H1 (cell line): ENCODE measurements around the gene CUL1. TPM values are rescaled to one million over a fixed set of nuclear protein-coding genes. Genes with fewer than 3 reads are reported as not detected.

Source experiments
- CTCF ChIA-PET: fragments of 300-600 bp; sonication (Branson Sonifier 250); formaldehyde crosslinking; loops from one replicate; lab custom pipeline; 2021; ENCODE audit not compliant: partially characterized antibody; lab: Charles Lee
- POLR2A ChIA-PET: fragments of 300-600 bp; sonication (Branson Sonifier 250); formaldehyde crosslinking; loops from one replicate; lab custom pipeline; 2021; ENCODE audit warnings: inconsistent platforms; ENCODE audit not compliant: partially characterized antibody; lab: Charles Lee
- DNase-seq, 2 experiments: peaks; one replicate each; pipeline versions ENCODE4 v3.0.0 to v3.0.0-alpha.2; 2010 to 2022; ENCODE audit warnings: low spot score in 2 of 2, low read depth in 1 of 2, mixed read lengths in 1 of 2
- FAIRE-seq: peaks from 2 replicates; lab custom pipeline; 2011; peaks lifted over from hg19 to GRCh38; lab: Jason Lieb, UNC
- H2AFZ ChIP-seq: 2 replicates; pipeline ENCODE4 v1.8.1; 2012; ENCODE audit warnings: low read length, inconsistent platforms
- H2AK5ac ChIP-seq: 2 replicates; pipeline ENCODE4 v1.6.1; 2013; ENCODE audit warnings: low read depth, low read length
- H2BK120ac ChIP-seq: replicated peaks from 2 replicates; pipeline ENCODE3; 2013; ENCODE audit warnings: low read depth, low read length, inconsistent platforms
- H2BK12ac ChIP-seq: 2 replicates; pipeline ENCODE4 v1.6.1; 2013; ENCODE audit warnings: low read depth, low read length
- H2BK15ac ChIP-seq: 2 replicates; pipeline ENCODE4 v1.6.1; 2013; ENCODE audit warnings: low read length
- H2BK20ac ChIP-seq: 2 replicates; pipeline ENCODE4 v1.6.1; 2013; ENCODE audit warnings: low read length
- H2BK5ac ChIP-seq: 2 replicates; pipeline ENCODE4 v1.6.1; 2013; ENCODE audit warnings: low read depth, low read length
- H3K14ac ChIP-seq: 2 replicates; pipeline ENCODE4 v1.6.1; 2013; ENCODE audit warnings: inconsistent platforms; ENCODE audit not compliant: insufficient read length
- H3K18ac ChIP-seq: 2 replicates; pipeline ENCODE4 v1.6.1; 2013; ENCODE audit warnings: low read length; ENCODE audit errors: extremely low read depth
- H3K23ac ChIP-seq: 2 replicates; pipeline ENCODE4 v1.6.1; 2013; ENCODE audit warnings: inconsistent platforms; ENCODE audit not compliant: insufficient read length
- H3K23me2 ChIP-seq: 2 replicates; pipeline ENCODE4 v1.6.1; 2013; ENCODE audit warnings: low read depth, low read length
- H3K27ac ChIP-seq: 2 replicates; pipeline ENCODE4 v1.6.1; 2011; ENCODE audit warnings: low read depth, low read length, inconsistent platforms
- H3K27me3 ChIP-seq, 4 experiments: replicated peaks in 1 of 4; 1 replicate in 1 of 4; 2 replicates in 3 of 4; pipeline versions ENCODE4 v1.6.1 to v1.8.1; 2011 to 2013; ENCODE audit warnings: low read length in 3 of 4, mild to moderate bottlenecking in 3 of 4, inconsistent platforms in 2 of 4, mixed read lengths in 2 of 4, moderate library complexity in 1 of 4; ENCODE audit not compliant: control insufficient read depth in 3 of 4, insufficient read depth in 3 of 4; ENCODE audit errors: extremely low read depth in 1 of 4
- H3K36me3 ChIP-seq, 4 experiments: 2 replicates each; pipeline versions ENCODE4 v1.6.1 to v1.8.1; 2011 to 2013; ENCODE audit warnings: mild to moderate bottlenecking in 4 of 4, low read length in 3 of 4, moderate library complexity in 2 of 4, control low read depth in 1 of 4, inconsistent platforms in 1 of 4; ENCODE audit not compliant: insufficient read depth in 4 of 4, control insufficient read depth in 2 of 4
- H3K4ac ChIP-seq: replicated peaks from 2 replicates; pipeline ENCODE3; 2013; ENCODE audit warnings: low read length, low read depth, mixed read lengths, inconsistent platforms; ENCODE audit not compliant: insufficient read length
- H3K4me1 ChIP-seq, 4 experiments: replicated peaks in 1 of 4; 1 replicate in 1 of 4; 2 replicates in 3 of 4; pipeline versions ENCODE4 v1.6.1 to v1.8.1; 2011 to 2013; ENCODE audit warnings: low read length in 3 of 4, inconsistent platforms in 2 of 4, mixed read lengths in 1 of 4; ENCODE audit not compliant: insufficient read depth in 4 of 4, control insufficient read depth in 3 of 4
- H3K4me2 ChIP-seq, 2 experiments: 2 replicates each; pipeline versions ENCODE4 v1.6.1 to v1.8.1; 2011 to 2013; ENCODE audit warnings: low read depth in 2 of 2, low read length in 2 of 2, control low read depth in 1 of 2, inconsistent platforms in 1 of 2, mild to moderate bottlenecking in 1 of 2; ENCODE audit not compliant: insufficient read depth in 1 of 2
- H3K4me3 ChIP-seq, 4 experiments: fragments of 200-600, 300-600 bp in 1 of 4; sonication (generic), shearing (Covaris generic), sonication (Bioruptor Twin) in 1 of 4; 2 replicates each; pipeline versions ENCODE4 v1.5.1 to v1.8.1; 2011 to 2016; ENCODE audit warnings: low read length in 4 of 4, low read depth in 3 of 4, control low read depth in 2 of 4, inconsistent platforms in 2 of 4, mild to moderate bottlenecking in 2 of 4, mixed read lengths in 1 of 4, moderate library complexity in 1 of 4; ENCODE audit not compliant: insufficient read depth in 2 of 4; ENCODE audit errors: extremely low read depth in 1 of 4
- H3K56ac ChIP-seq: replicated peaks from 2 replicates; pipeline ENCODE3; 2013; ENCODE audit warnings: low read depth, mild to moderate bottlenecking, mixed read lengths, low read length, inconsistent platforms; ENCODE audit not compliant: insufficient read length
- H3K79me1 ChIP-seq: 2 replicates; pipeline ENCODE4 v1.6.1; 2013; ENCODE audit warnings: low read depth, low read length, control low read depth
- H3K79me2 ChIP-seq, 2 experiments: 2 replicates each; pipeline versions ENCODE4 v1.6.1 to v1.8.1; 2012 to 2013; ENCODE audit warnings: low read length in 2 of 2, mild to moderate bottlenecking in 2 of 2, inconsistent platforms in 1 of 2; ENCODE audit not compliant: insufficient read depth in 2 of 2, control insufficient read depth in 1 of 2
- H3K9ac ChIP-seq, 4 experiments: replicated peaks in 1 of 4; 1 replicate in 1 of 4; 2 replicates in 3 of 4; pipeline versions ENCODE4 v1.6.1 to v1.8.1; 2011 to 2013; ENCODE audit warnings: low read depth in 3 of 4, low read length in 3 of 4, control low read depth in 2 of 4, mild to moderate bottlenecking in 2 of 4, moderate library complexity in 2 of 4, inconsistent platforms in 1 of 4; ENCODE audit errors: extremely low read depth in 1 of 4
- H3K9me3 ChIP-seq, 2 experiments: 2 replicates each; pipeline versions ENCODE4 v1.6.1 to v1.8.1; 2012 to 2013; ENCODE audit warnings: mild to moderate bottlenecking in 2 of 2, moderate library complexity in 2 of 2, control low read depth in 1 of 2, inconsistent platforms in 1 of 2, low read depth in 1 of 2, low read length in 1 of 2, mixed read lengths in 1 of 2; ENCODE audit not compliant: insufficient read depth in 2 of 2
- H4K20me1 ChIP-seq, 2 experiments: replicated peaks in 1 of 2; 2 replicates each; pipeline versions ENCODE3 to v1.8.1; 2011 to 2013; ENCODE audit warnings: inconsistent platforms in 2 of 2, low read length in 2 of 2, mild to moderate bottlenecking in 1 of 2; ENCODE audit not compliant: insufficient read depth in 2 of 2, control insufficient read depth in 1 of 2
- H4K5ac ChIP-seq: 2 replicates; pipeline ENCODE4 v1.6.1; 2013; ENCODE audit warnings: low read length, low read depth, mixed read lengths, inconsistent platforms; ENCODE audit not compliant: insufficient read length
- H4K8ac ChIP-seq: 2 replicates; pipeline ENCODE4 v1.8.0; 2013; ENCODE audit warnings: mild to moderate bottlenecking, moderate library complexity, low read length, inconsistent platforms; ENCODE audit not compliant: insufficient read depth; ENCODE audit errors: extremely low read depth
- H4K91ac ChIP-seq: replicated peaks from 2 replicates; pipeline ENCODE3; 2013; ENCODE audit warnings: low read length, mixed read lengths, inconsistent platforms; ENCODE audit not compliant: insufficient read length
- ASH2L ChIP-seq: fragments of 200-600, 300-600 bp; sonication (generic); IDR thresholded peaks from one replicate; pipeline ENCODE4 v1.7.1; 2017; ENCODE audit warnings: low read length
- BACH1 ChIP-seq: IDR thresholded peaks from 2 replicates; pipeline ENCODE4 v1.6.1; 2012; ENCODE audit warnings: low read length, improper control_type of control experiment
- CHD2 ChIP-seq: IDR thresholded peaks from 2 replicates; pipeline ENCODE4 v1.6.1; 2012; ENCODE audit warnings: low read length, improper control_type of control experiment
- HDAC6 ChIP-seq: IDR thresholded peaks from one replicate; pipeline ENCODE4 v1.7.1; 2012; ENCODE audit warnings: low read depth, mild to moderate bottlenecking, inconsistent platforms, low read length, moderate library complexity
- MAFK ChIP-seq: IDR thresholded peaks from 2 replicates; pipeline ENCODE4 v1.6.1; 2012; ENCODE audit warnings: low read depth, mild to moderate bottlenecking, improper control_type of control experiment, low read length
- NRF1 ChIP-seq: IDR thresholded peaks from 2 replicates; pipeline ENCODE4 v1.6.1; 2011; ENCODE audit warnings: mild to moderate bottlenecking, low read depth, low read length, improper control_type of control experiment
- RBBP5 ChIP-seq: IDR thresholded peaks from 2 replicates; pipeline ENCODE4 v1.7.1; 2012; ENCODE audit warnings: low read depth, mild to moderate bottlenecking, inconsistent platforms, low read length, moderate library complexity, borderline replicate concordance
- RFX5 ChIP-seq: IDR thresholded peaks from 2 replicates; pipeline ENCODE4 v1.6.1; 2011; ENCODE audit warnings: low read depth, low read length, improper control_type of control experiment, borderline replicate concordance
- SRF ChIP-seq: IDR thresholded peaks from 2 replicates; pipeline ENCODE4 v1.6.1; 2011; ENCODE audit warnings: mild to moderate bottlenecking, low read depth, low read length, moderate library complexity
- TBP ChIP-seq: IDR thresholded peaks from 2 replicates; pipeline ENCODE4 v1.6.1; 2011; ENCODE audit warnings: low read depth, low read length, improper control_type of control experiment
- WGBS, 2 experiments: shearing (Covaris generic) in 1 of 2; methylation state at CpG; one replicate each; pipeline versions ENCODE4 v1.1.6 to v1.1.7; 2013 to 2015; ENCODE audit warnings: low lambda C conversion rate in 2 of 2, mixed read lengths in 2 of 2, inconsistent platforms in 1 of 2, low coverage in 1 of 2, missing lambda C conversion rate in 1 of 2; ENCODE audit not compliant: insufficient replicate concordance in 2 of 2, insufficient coverage in 1 of 2, insufficient read length in 1 of 2; ENCODE audit errors: extremely low coverage in 1 of 2, missing lambda C conversion rate in 1 of 2; 5-methylcytosine and 5-hydroxymethylcytosine counted together
- polyA plus RNA-seq, 7 experiments: library from polyadenylated mRNA; depleted of rRNA in 3 of 7; stranded (reverse) in 5 of 7; unstranded in 2 of 7; fragments of >200 nt in 5 of 7; fragments of 200-250 nt in 2 of 7; gene quantifications; 1 replicate in 5 of 7; 2 replicates in 1 of 7; 4 replicates in 1 of 7; pipeline versions ENCODE4 v1.2.1 to v1.2.3, GENCODE V29; 2011 to 2013; ENCODE audit warnings: missing spikeins in 2 of 7, mixed read lengths in 2 of 7
- total RNA-seq: library from RNA; stranded (reverse); fragmentation: NEBNext Ultra II Directional; extraction: Animal tissue kit (Norgen Biotek cat#: 25700); gene quantifications from 2 replicates; pipeline ENCODE4 v1.2.1, GENCODE V29; 2021
- TF ChIP-seq, protein P1 (sequence below): IDR thresholded peaks from 2 replicates; pipeline ENCODE4 v1.6.1; 2012; ENCODE audit warnings: inconsistent platforms

The CUL1 gene
- total and polyA plus RNA-seq, 2 of the 8 experiments (the other 6 are each of a cell fraction or from before 2014, with no cell fraction given) = 33.0 to 77.3 TPM

DNA sequence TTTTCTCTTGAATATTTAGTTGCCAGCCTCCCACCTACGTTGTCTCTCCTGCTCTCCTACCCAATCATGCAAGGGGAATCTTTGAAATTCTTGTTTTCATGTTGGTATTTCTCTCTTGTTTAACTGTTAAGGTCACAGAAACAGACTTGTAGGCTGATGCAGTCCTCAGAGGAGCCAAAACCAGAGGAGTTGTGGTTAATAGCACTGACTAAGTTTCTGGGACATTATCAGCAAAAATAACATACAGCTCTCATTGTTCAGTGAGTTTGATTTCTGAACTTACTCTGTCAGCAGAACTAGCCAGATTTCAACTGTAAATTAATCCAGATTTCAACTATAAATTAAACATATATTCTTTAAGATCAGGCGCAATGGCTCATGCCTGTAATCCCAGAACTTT is 11.1 kb upstream of the CUL1 start:
- Histone ChIP-seq H2BK20ac (no peak overlapping the region), H3K4me2 (no peak overlapping the region), H3K27ac (no peak overlapping the region), H3K36me3 (no peaks in the 10 kb centered on the region), H3K4me3 (no peak overlapping the region), H2AFZ (no peak overlapping the region), H3K23ac (no peak overlapping the region), H3K9me3 (no peaks in the 10 kb centered on the region), H3K4ac (no peak overlapping the region), H3K79me1 (no peaks in the 10 kb centered on the region), H4K91ac (no peak overlapping the region), H3K4me1 (no peaks in the 10 kb centered on the region), H2BK120ac (no peak overlapping the region), H4K5ac (no peak overlapping the region), H4K20me1 (no peaks in the 10 kb centered on the region), H2BK5ac (no peak overlapping the region), H3K79me2 (no peaks in the 10 kb centered on the region), H2BK12ac (no peak overlapping the region), H3K27me3 (no peaks in the 10 kb centered on the region), H2BK15ac (no peak overlapping the region), H4K8ac (no peak overlapping the region), H2AK5ac (no peak overlapping the region), H3K14ac (no peak overlapping the region), H3K56ac (no peak overlapping the region), H3K9ac (no peak overlapping the region), H3K23me2 (no peaks in the 10 kb centered on the region), H3K18ac (no peak overlapping the region)
- FAIRE-seq = no peak
- ChIA-PET CTCF (interaction anchor here (1.0 kb wide), 1 partner anchor 112 kb away, joined by 3 read pairs; no protein-coding TSS in a partner anchor), POLR2A (interaction anchor here (1.5 kb wide), 1 partner anchor 232 kb away, joined by 3 read pairs; no protein-coding TSS in a partner anchor)
- WGBS, 2 experiments = 86% methylated on average over 2 of the region's 2 CpGs; no CpG with 5 or more reads in 1 of the 2 experiments
- no peak for DNase-seq
- TF ChIP-seq RFX5 (no peak), RBBP5 (no peak), CHD2 (no peak), MAFK (no peak), NRF1 (no peak), HDAC6 (no peak), TBP (no peak), ASH2L (no peak), SRF (no peak), BACH1 (no peak)
- TF ChIP-seq, protein P1, sequence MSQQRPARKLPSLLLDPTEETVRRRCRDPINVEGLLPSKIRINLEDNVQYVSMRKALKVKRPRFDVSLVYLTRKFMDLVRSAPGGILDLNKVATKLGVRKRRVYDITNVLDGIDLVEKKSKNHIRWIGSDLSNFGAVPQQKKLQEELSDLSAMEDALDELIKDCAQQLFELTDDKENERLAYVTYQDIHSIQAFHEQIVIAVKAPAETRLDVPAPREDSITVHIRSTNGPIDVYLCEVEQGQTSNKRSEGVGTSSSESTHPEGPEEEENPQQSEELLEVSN = no peak
